Heart right ventricle (tissue), 16 donors: ENCODE data around the gene TENM4. TPM values are rescaled to one million over a fixed set of nuclear protein-coding genes. Genes with fewer than 3 reads are reported as not detected.
A peak's percentile ranks its signal among the peaks of the same experiment; 100 is the strongest.

ENCODE experiments used
- ATAC-seq, 8 donors: fragments of 200-7000 bp; cut with Tn5 transposase; one replicate each; pipeline ENCODE4 v1.9.1; 2020; ENCODE audit warnings: mild to moderate bottlenecking in 8 of 8, moderate library complexity in 8 of 8, moderate number of reproducible peaks in 1 of 8
- DNase-seq, 2 donors: peaks; one replicate each; pipeline ENCODE4 v3.0.0-alpha.2; 2020
- H3K27ac ChIP-seq, 10 donors: fragments of 200-600 bp; sonication (generic) in 2 of 10; one replicate each; pipeline versions ENCODE4 v1.5.0 to v1.8.0; 2020 to 2022; ENCODE audit warnings: mild to moderate bottlenecking in 3 of 10
- H3K27me3 ChIP-seq, 7 donors: fragments of 200-600 bp; one replicate each; pipeline ENCODE4 v1.8.0; 2021 to 2022; ENCODE audit warnings: mild to moderate bottlenecking in 2 of 7
- H3K36me3 ChIP-seq, 9 donors: fragments of 200-600 bp; sonication (generic) in 1 of 9; one replicate each; pipeline versions ENCODE4 v1.5.0 to v1.8.0; 2020 to 2022; ENCODE audit warnings: mild to moderate bottlenecking in 2 of 9
- H3K4me1 ChIP-seq, 9 donors: fragments of 200-600 bp; sonication (generic) in 1 of 9; one replicate each; pipeline versions ENCODE4 v1.5.0 to v1.8.0; 2020 to 2022; ENCODE audit warnings: mild to moderate bottlenecking in 4 of 9
- H3K4me3 ChIP-seq, 10 donors: fragments of 200-600 bp; sonication (generic) in 2 of 10; one replicate each; pipeline versions ENCODE4 v1.5.0 to v1.8.0; 2020 to 2022; ENCODE audit warnings: mild to moderate bottlenecking in 7 of 10, moderate library complexity in 2 of 10
- H3K9me3 ChIP-seq, 11 donors: fragments of 200-600 bp in 10 of 11; sonication (generic) in 2 of 11; one replicate each; pipeline versions ENCODE4 v1.5.0 to v1.8.0; 2013 to 2022; ENCODE audit warnings: mild to moderate bottlenecking in 2 of 11, control low read depth in 1 of 11, moderate library complexity in 1 of 11
- WGBS, 2 donors: extraction: QIAGEN DNeasy Blood & Tissue Kit; methylation state at CpG; one replicate each; pipeline ENCODE4 v1.1.7; 2013; ENCODE audit warnings: inconsistent platforms in 1 of 2; 5-methylcytosine and 5-hydroxymethylcytosine counted together
- intact Hi-C, 10 donors: fragments of 100-400 bp; cut with DNase I; formaldehyde crosslinking; loops; one replicate each; pipeline versions ENCODE4 v1.11.1 to v1.14.2; 2022
- polyA plus RNA-seq, 2 donors: library from polyadenylated mRNA; stranded (reverse); fragments of 200-250 nt; gene quantifications; one replicate each; pipeline ENCODE4 v1.2.3, GENCODE V29; 2013
- total RNA-seq, 10 donors: library from RNA; stranded (reverse); fragmentation: NEBNext Ultra II Directional in 3 of 10; extraction: Animal tissue kit (Norgen Biotek cat#: 25700) in 3 of 10; gene quantifications; one replicate each; pipeline versions ENCODE4 v1.2.1 to v1.2.4, GENCODE V29; 2021 to 2023
- TF ChIP-seq, protein P1 (sequence below), 9 donors: fragments of 200-600 bp; sonication (generic) in 2 of 9; IDR thresholded peaks; one replicate each; pipeline versions ENCODE4 v1.5.0 to v1.8.0; 2021 to 2022; ENCODE audit warnings: antibody characterized with exemption in 9 of 9, mild to moderate bottlenecking in 5 of 9, moderate library complexity in 1 of 9
- donor health status: Arrhythmogenic right ventricular cardiomyopathy.
- donor health status: ischemic (EF 13 %, LVEDD 7.1; RV severe dilation, severe dysfunction).
- donor health status: healthy with polysubstance abuse.
- donor health status: DM: no; HTN: yes; CAD: no.
- donor health status: DM: no; HTN: no; CAD: no.
- donor health status: ischemic (EF 25% LVEDD 6.9; RV normal size, moderate dysfunction).
- donor health status: ischemic (EF 25% LVEDD 5.7; RV mildly dilated, moderate dysfunction).
- donor health status: healthy.
- donor health status: DM: yes; HTN: yes; CAD: no.
- donor health status: Ischemic cardiomyopathy.
- donor health status: ischemic (EF 35%, LVEDD 5.7; RV mildly dilated, moderate dysfunction).
- donor health status: nonischemic (EF 11% LVEDD 7.7; RV severe dilation, severe dysfunction).
- donor health status: DM: yes; HTN: yes; CAD: no.
- donor health status: PGD.
- donor health status: ischemic (EF 29% LVEDD 5.4; RV normal size, mild dysfunction).
- donor health status: nonischemic (EF 23%, LVEDD 6.1; RV moderate dilation, normal function).

Gene TENM4
- total and polyA plus RNA-seq, 12 donors: 0.10 to 3.6 (median 0.91) TPM

DNA sequence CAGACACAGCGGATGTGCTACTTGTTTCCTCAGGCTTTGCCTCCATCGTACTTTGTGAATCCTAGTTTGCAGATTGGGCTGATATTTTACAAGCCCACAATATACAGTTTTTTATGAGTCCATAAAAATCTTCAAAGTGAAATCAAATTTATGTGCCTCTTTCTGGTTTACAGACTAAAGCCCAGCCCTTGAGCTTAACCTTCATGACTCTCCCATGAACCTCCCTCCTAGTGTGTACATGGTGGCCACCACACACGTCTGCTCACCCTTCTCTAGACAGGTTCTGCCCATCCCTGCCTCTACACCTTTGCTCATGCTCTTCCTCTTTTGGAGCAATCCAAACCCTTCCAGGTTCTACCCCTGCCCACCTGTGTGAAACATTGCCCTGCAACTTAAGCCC, 129.4 kb downstream of the TENM4 start:
- H3K36me3 ChIP-seq: no peaks in the 10 kb centered on the region
- H3K27ac ChIP-seq: no peak overlapping the region
- ATAC-seq: no peak
- DNase-seq: no peak
- no peaks in the 10 kb centered on the region for H3K9me3 ChIP-seq
- H3K4me1 ChIP-seq: no peaks in the 10 kb centered on the region
- WGBS, 2 donors: 90 to 96% methylated on average over 3 of the region's 3 CpGs
- intact Hi-C loops: no loop called here
- H3K27me3 ChIP-seq: peaks cover 0 to 10% (median 0%) of the 10 kb centered on the region in 7 donors
- TF ChIP-seq, protein P1, sequence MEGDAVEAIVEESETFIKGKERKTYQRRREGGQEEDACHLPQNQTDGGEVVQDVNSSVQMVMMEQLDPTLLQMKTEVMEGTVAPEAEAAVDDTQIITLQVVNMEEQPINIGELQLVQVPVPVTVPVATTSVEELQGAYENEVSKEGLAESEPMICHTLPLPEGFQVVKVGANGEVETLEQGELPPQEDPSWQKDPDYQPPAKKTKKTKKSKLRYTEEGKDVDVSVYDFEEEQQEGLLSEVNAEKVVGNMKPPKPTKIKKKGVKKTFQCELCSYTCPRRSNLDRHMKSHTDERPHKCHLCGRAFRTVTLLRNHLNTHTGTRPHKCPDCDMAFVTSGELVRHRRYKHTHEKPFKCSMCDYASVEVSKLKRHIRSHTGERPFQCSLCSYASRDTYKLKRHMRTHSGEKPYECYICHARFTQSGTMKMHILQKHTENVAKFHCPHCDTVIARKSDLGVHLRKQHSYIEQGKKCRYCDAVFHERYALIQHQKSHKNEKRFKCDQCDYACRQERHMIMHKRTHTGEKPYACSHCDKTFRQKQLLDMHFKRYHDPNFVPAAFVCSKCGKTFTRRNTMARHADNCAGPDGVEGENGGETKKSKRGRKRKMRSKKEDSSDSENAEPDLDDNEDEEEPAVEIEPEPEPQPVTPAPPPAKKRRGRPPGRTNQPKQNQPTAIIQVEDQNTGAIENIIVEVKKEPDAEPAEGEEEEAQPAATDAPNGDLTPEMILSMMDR (IDR thresholded peaks at IDR 0.05): no peak
- no peak overlapping the region for H3K4me3 ChIP-seq

DNA sequence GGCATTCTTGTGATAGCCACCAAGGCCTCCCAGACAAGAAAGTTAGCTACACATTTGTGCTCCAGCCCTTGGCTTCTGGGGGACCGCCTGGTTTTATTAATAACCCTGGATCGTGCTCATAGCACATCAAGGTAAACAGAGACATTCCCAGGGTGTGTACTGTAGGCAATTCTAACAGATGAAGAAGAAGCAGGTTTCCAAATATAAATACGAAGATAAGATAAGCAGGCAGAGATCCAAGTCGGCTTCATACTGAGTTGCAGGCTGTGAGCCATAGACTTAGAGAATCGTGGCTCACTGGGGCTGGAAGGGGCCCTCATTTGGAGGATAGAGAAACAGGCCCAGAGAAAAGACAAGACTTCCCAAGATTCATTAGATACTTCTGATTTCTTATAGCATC, 131.4 kb downstream of the TENM4 start:
- intact Hi-C loops: no loop called here
- ATAC-seq (no peak), DNase-seq (no peak)
- TF ChIP-seq, protein P1 (IDR thresholded peaks at IDR 0.05): no peak
- Histone ChIP-seq H3K36me3 (no peaks in the 10 kb centered on the region), H3K9me3 (no peaks in the 10 kb centered on the region), H3K27ac (no peak overlapping the region), H3K4me1 (no peaks in the 10 kb centered on the region), H3K27me3 (peaks cover 0 to 10% (median 0%) of the 10 kb centered on the region in 7 donors), H3K4me3 (no peak overlapping the region)
- 10 to 29% methylated on average over 5 of the region's 5 CpGs for WGBS, 2 donors

DNA sequence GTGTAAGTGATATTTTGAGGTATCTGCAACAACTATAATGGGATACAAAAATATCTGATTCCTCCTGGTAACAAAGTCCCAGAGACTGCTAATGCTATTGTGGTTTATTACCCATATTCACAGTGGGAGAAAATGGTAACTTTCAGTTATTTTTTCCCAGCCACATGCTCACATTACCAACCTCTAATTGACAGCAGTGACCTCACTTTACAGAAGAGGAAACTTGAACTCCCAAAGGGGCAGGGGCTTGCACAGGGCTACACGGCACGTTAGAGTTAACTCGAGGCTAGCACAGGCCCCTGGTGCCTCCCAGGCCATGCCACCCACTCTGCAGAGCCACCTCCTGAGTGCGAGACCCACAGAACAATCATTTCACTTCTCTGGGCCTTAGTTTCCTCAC, 132.4 kb downstream of the TENM4 start:
- Histone ChIP-seq H3K4me3 (no peak overlapping the region), H3K4me1 (no peaks in the 10 kb centered on the region), H3K36me3 (no peaks in the 10 kb centered on the region), H3K27ac (no peak overlapping the region), H3K27me3 (peaks cover 0 to 10% (median 0%) of the 10 kb centered on the region in 7 donors), H3K9me3 (no peaks in the 10 kb centered on the region)
- ATAC-seq (no peak), DNase-seq (no peak)
- WGBS, 2 donors: 72 to 74% methylated on average over 4 of the region's 4 CpGs
- intact Hi-C loops: no loop called here
- TF ChIP-seq, protein P1 (IDR thresholded peaks at IDR 0.05): no peak

DNA sequence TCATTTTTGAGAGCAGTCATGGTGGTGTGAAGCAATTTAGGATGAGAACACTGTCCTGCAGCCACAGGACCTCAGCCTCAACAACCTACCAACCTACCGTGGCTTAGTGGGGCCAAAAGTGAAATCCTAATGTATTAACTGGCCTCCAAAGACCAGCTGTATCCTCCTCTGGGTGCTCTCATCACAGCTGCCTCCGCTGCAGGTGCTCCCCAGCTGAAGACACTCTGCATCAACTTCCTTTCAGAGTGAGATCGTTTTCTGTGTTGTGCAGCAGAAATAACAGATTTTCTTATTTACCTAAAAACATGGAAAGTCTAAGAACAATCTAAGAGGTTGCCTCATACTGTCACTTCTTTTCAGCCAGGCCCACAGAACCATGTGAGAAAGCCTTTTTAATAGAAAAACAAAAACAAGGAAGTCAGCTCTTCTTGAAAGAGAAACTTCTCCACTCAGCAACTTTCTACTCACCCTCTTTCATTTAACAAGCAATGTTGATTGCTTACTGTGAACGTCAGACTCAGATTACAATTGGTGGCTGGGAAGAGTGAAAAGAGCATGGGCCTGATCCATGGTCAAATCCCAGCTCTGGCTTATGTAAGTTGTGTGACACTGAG, 136.1 kb downstream of the TENM4 start:
- Histone ChIP-seq H3K36me3 (no peaks in the 10 kb centered on the region), H3K9me3 (no peaks in the 10 kb centered on the region), H3K27me3 (no peaks in the 10 kb centered on the region), H3K4me1 (no peaks in the 10 kb centered on the region), H3K27ac (peak overlapping the region in 2 of 10 donors; percentile 6 to 47), H3K4me3 (no peak overlapping the region)
- ATAC-seq (peak in 1 of 8 donors; percentile 42), DNase-seq (no peak)
- intact Hi-C loops: no loop called here
- TF ChIP-seq, protein P1 (IDR thresholded peaks at IDR 0.05): no peak
- 57 to 59% methylated on average over 4 of the region's 4 CpGs for WGBS, 2 donors
